IPS DF 19.7 (cell line): ENCODE results near the gene TBC1D1.
"Not testable (repeated sequence)": the region's sequence is repeated elsewhere in the genome, so short reads cannot be mapped to it uniquely, and the experiment has no call there.

Experiments used
- DNase-seq: peaks from one replicate; pipeline ENCODE4 v3.0.0-alpha.2; 2013; ENCODE audit warnings: low read depth, low spot score

TBC1D1 gene

DNA sequence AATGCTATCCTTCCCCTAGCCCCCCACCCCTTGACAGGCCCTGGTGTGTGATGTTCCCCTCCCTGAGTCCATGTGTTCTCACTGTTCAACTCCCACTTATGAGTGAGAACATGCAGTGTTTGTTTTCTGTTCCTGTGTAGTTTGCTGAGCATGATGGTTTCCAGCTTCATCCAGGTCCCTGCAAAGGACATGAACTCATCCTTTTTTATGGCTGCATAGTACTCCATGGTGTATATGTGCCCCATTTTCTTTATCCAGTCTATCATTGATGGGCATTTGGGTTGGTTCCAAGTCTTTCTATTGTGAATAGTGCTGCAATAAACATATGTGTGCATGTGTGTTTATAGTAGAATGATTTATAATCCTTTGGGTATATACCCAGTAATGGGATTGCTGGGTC, 32.2 kb downstream of the TBC1D1 start:
- not testable (repeated sequence) for DNase-seq

GRCh38 chr4:37924946-37925345, 34.1 kb downstream of the TBC1D1 start:
- no peak for DNase-seq

GRCh38 chr4:37927434-37927833, 36.5 kb downstream of the TBC1D1 start:
- no peak for DNase-seq

GRCh38 chr4:37928426-37929416, 37.8 kb downstream of the TBC1D1 start:
- DNase-seq, result no peak

DNA sequence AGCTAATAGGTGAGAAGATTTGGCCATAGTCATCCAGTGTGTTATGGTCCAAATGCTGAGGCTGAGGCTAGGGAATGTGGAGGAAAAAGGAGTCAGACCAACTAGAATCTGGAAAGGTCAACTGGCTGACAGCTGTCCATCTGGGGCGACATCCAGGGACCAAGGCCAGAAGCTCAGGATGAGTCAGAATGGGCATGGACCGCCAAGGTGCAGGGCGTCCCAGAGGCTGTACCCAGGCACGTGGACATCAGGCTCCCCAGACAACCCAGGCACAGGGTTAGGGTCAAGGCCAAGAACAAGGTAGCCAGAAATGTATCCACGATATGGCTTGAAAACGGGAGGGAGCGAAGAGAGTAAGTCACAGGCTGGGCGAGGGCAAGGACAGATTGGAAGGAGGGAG, 43.2 kb downstream of the TBC1D1 start:
- no peak for DNase-seq

- no peak for DNase-seq
Measured at GRCh38 chr4:37934609-37935008, 43.7 kb downstream of the TBC1D1 start.

GRCh38 chr4:37935026-37935425, 44.1 kb downstream of the TBC1D1 start:
- DNase-seq, result no peak

DNA sequence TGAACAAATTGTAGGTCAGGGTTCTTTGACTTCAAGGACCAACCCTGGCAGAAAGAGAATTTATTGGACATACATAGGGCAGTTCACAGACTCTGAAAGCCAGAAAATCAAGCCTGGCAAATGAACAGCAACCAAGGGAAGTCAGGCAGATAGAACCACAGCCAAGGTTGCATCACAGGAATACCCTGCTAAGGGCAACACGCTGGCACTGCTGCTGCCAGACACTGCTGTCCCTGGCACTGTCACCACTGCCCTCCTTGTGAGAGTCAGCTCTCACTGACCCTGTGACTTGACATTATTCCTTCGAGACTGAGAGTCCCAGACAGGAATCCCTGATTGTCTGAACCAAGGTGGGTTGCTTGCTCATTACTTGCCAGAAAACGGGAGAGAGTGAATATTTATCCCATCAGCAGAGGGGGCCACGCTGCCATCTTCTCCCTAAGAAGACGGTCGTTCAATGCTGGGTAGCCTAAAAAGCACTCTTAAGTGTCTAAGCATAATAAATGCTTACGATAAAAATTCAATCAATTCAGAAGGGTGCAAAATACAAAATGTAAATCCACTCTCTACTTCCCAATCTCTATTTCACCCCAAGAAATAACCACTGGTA, 46.1 kb downstream of the TBC1D1 start:
- DNase-seq, result no peak

DNA sequence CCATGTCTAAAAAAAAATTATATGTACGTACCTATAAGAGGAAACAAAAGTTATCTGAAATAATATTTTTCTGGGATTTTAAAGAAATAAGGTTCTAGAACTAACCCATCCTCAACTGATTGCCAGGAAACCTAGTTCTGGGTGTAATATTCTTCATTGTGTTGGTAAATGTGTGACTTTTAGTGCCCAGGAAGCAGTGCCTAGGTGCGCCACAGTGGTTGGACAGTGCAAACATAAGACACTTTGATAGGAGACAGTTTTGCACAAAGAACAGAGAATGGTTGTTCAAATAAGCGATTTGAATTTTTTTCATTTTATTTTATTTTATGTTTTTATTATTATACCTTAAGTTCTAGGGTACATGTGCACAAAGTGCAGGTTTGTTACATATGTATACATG, 47.3 kb downstream of the TBC1D1 start:
- no peak for DNase-seq

DNA sequence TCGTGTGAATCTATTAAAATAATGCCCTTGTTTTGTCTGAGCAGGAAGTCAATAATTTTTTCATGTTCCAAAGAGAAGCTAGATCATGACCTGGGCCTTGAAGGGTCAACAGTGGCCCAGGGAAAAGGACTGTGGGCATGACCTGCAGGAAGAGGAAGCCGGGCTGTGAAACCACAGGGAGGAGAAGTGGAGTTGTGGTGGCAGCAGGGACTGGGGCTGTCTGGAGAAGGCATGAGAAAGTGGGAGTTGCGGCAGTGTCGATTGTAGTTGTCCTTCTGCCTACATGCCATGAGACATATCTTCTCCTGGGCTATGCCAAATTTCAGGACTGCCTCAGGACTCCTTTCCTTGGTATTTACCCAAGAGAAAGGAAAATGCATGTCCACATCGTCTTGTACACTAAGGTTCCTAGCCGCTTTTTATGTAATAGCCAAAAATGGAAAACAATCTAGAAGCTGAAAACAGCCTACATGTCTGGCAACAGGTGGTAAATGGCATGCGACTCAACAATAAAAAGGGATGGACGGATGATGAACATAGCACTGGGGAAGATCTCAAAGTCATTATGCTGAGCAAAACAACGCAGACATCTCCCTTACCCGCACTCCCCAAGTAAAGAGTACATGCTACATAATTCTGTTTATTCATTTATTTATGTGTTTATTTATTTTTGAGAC, 55.8 kb downstream of the TBC1D1 start:
- no peak for DNase-seq

GRCh38 chr4:37948542-37948941, 57.7 kb downstream of the TBC1D1 start:
- no peak for DNase-seq

DNA sequence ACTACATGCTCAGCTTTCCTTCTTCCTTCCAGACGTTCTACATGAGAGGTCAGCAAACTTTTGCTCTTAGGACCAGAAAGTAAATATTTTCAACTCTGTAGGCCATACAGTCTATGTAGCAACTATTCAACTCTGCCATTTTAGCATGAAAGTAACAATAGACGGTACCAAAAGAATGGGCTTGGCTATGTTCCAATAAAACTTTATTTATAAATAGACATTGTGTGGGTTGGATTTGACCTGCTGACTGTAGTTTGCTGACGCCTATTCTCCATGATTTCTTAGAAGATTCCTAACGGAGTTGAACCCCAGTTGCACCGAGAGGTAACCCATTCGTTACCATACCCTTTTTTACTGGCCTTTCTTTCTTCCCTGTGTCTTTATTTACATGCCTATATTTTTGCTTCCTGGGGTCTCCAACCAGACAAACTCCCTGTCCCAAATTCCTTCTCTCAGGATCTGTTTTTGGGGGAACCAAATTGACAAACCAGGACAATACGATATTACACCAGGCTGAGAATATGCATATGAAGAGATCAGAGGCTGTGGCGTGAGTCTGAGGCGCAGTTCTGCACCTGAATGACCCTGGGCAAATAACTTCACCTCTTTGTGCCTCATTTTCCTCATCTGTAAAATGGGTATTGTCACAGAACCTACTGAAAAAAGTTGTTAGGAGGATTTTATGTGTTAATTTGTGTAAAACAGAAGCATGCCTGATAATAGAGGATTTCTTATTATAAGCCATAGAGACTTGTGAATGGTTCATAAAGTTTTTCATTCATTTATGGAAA, 58.9 kb downstream of the TBC1D1 start:
- no peak for DNase-seq

GRCh38 chr4:37951461-37952352, 60.8 kb downstream of the TBC1D1 start:
- DNase-seq, result no peak

GRCh38 chr4:37953156-37953555, 62.3 kb downstream of the TBC1D1 start:
- no peak for DNase-seq

DNA sequence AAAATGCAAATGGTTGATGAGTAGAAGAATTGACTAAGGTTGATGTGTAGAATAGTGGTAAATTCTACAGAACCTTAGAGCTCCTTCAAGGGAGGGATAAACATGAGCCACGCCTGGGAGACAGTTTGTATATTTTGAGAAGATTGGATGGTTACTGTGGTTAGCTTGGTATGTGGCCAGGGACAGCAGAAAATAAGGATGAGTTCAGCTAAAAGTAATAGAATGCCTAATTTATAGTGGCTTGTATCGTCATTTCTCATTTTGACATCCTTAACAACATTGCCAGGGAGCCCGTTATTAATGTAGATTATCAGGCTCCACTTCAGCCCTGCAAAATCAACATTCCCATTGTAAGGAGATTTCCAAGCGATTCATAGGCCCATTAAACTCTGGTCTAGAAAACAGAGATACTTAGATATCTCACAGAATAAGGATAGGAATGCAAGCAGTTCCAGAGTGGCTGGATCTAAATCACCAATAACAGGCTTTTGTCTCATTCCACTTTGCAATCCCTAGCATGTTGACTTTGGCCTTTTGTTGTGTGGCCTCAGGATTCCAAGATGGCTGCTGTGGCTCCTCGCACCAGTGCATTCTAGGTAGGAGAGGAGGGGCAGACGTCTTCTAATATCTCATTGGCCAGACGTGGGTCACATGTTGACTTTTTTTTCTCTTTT, 62.9 kb downstream of the TBC1D1 start:
- DNase-seq, result no peak

DNA sequence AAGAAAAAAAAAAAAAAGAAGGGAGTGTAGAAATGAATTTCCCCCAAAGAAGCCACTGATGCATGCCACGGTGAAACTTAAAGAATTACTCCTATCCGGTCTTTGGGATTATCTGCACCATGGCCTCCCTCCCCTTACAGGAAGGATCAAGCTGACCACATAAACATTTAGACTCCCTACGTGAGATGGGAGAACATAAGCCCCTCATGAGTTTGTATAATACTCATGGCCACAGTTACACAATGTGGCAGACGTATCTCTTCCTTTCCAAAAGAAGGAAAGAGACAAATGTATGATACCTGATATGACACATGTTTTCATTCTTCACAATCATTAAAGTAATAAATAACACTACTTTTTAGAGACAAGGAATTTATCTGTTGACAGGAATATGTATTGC, 66.1 kb downstream of the TBC1D1 start:
- DNase-seq, result no peak

GRCh38 chr4:37958932-37959331, 68.0 kb downstream of the TBC1D1 start:
- DNase-seq, result no peak

- DNase-seq, result no peak
Measured at GRCh38 chr4:37960098-37960497, 69.2 kb downstream of the TBC1D1 start, which contains the start of gene PTTG2. Gene PTTG2 (plus strand): TSS chr4:37960398. CDS start chr4:37960435, 37 bp downstream.

GRCh38 chr4:37960679-37961450, 70.0 kb downstream of the TBC1D1 start:
- DNase-seq, result no peak
